Measurements from ENCODE around the gene NTSR1.

NTSR1 gene

GRCh38 chr20:62730481-62730880 lies 21.8 kb downstream of the NTSR1 start:
- Histone ChIP-seq H3K4me3 (ENCODE audit: severe bottlenecking) (no peak overlapping the region), H3K27ac (ENCODE audit: poor library complexity, severe bottlenecking) (no peak overlapping the region), H3K36me3 (ENCODE audit: low read depth) (no peaks in the 10 kb centered on the region), H3K4me1 (ENCODE audit: insufficient read depth, poor library complexity, severe bottlenecking) (peaks cover 5% of the 10 kb centered on the region), H3K9me3 (ENCODE audit: severe bottlenecking) (no peaks in the 10 kb centered on the region), H3K27me3 (ENCODE audit: insufficient read depth, poor library complexity, severe bottlenecking) (peaks cover 2% of the 10 kb centered on the region)
- no peak for ATAC-seq (ENCODE audit: low read depth)
- TF ChIP-seq CTCF (IDR thresholded peaks at IDR 0.05; ENCODE audit: poor library complexity, severe bottlenecking): no peak
- peak; percentile 79 for DNase-seq (ENCODE audit: low spot score)

GRCh38 chr20:62732031-62732760 lies 23.6 kb downstream of the NTSR1 start:
- Histone ChIP-seq H3K4me1 (ENCODE audit: insufficient read depth, poor library complexity, severe bottlenecking) (peaks cover 7% of the 10 kb centered on the region), H3K27ac (ENCODE audit: poor library complexity, severe bottlenecking) (no peak overlapping the region), H3K27me3 (ENCODE audit: insufficient read depth, poor library complexity, severe bottlenecking) (peaks cover 2% of the 10 kb centered on the region), H3K36me3 (ENCODE audit: low read depth) (no peaks in the 10 kb centered on the region), H3K9me3 (ENCODE audit: severe bottlenecking) (no peaks in the 10 kb centered on the region), H3K4me3 (ENCODE audit: severe bottlenecking) (no peak overlapping the region)
- no peak for TF ChIP-seq CTCF (IDR thresholded peaks at IDR 0.05; ENCODE audit: poor library complexity, severe bottlenecking)
- peak; percentile 48 for DNase-seq (ENCODE audit: low spot score)
- ATAC-seq (ENCODE audit: low read depth): no peak

GRCh38 chr20:62732842-62733525 lies 24.3 kb downstream of the NTSR1 start:
- DNase-seq (ENCODE audit: low spot score) (peak; percentile 81), ATAC-seq (ENCODE audit: low read depth) (no peak)
- Histone ChIP-seq H3K4me1 (ENCODE audit: insufficient read depth, poor library complexity, severe bottlenecking) (peaks cover 8% of the 10 kb centered on the region), H3K27ac (ENCODE audit: poor library complexity, severe bottlenecking) (no peak overlapping the region), H3K9me3 (ENCODE audit: severe bottlenecking) (no peaks in the 10 kb centered on the region), H3K27me3 (ENCODE audit: insufficient read depth, poor library complexity, severe bottlenecking) (peaks cover 2% of the 10 kb centered on the region), H3K36me3 (ENCODE audit: low read depth) (no peaks in the 10 kb centered on the region), H3K4me3 (ENCODE audit: severe bottlenecking) (no peak overlapping the region)
- TF ChIP-seq CTCF (IDR thresholded peaks at IDR 0.05; ENCODE audit: poor library complexity, severe bottlenecking): no peak

GRCh38 chr20:62733526-62733842 lies 24.8 kb downstream of the NTSR1 start:
- Histone ChIP-seq H3K9me3 (ENCODE audit: severe bottlenecking) (no peaks in the 10 kb centered on the region), H3K27me3 (ENCODE audit: insufficient read depth, poor library complexity, severe bottlenecking) (peaks cover 2% of the 10 kb centered on the region), H3K4me1 (ENCODE audit: insufficient read depth, poor library complexity, severe bottlenecking) (peaks cover 13% of the 10 kb centered on the region), H3K36me3 (ENCODE audit: low read depth) (no peaks in the 10 kb centered on the region), H3K4me3 (ENCODE audit: severe bottlenecking) (no peak overlapping the region), H3K27ac (ENCODE audit: poor library complexity, severe bottlenecking) (no peak overlapping the region)
- no peak for TF ChIP-seq CTCF (IDR thresholded peaks at IDR 0.05; ENCODE audit: poor library complexity, severe bottlenecking)
- DNase-seq (ENCODE audit: low spot score) (no peak), ATAC-seq (ENCODE audit: low read depth) (no peak)

- H3K4me3 ChIP-seq (ENCODE audit: severe bottlenecking): no peak overlapping the region
- H3K27ac ChIP-seq (ENCODE audit: poor library complexity, severe bottlenecking): no peak overlapping the region
- DNase-seq (ENCODE audit: low spot score): peak; percentile 80
- ATAC-seq (ENCODE audit: low read depth): no peak
- H3K9me3 ChIP-seq (ENCODE audit: severe bottlenecking): no peaks in the 10 kb centered on the region
- peaks cover 2% of the 10 kb centered on the region for H3K27me3 ChIP-seq (ENCODE audit: insufficient read depth, poor library complexity, severe bottlenecking)
- TF ChIP-seq CTCF (IDR thresholded peaks at IDR 0.05; ENCODE audit: poor library complexity, severe bottlenecking): no peak
- H3K4me1 ChIP-seq (ENCODE audit: insufficient read depth, poor library complexity, severe bottlenecking): peaks cover 17% of the 10 kb centered on the region
- H3K36me3 ChIP-seq (ENCODE audit: low read depth): no peaks in the 10 kb centered on the region
Measured at GRCh38 chr20:62733891-62734290, 25.3 kb downstream of the NTSR1 start.

All from RWPE2 (cell line).